ENCODE results near the gene PSMG3. TPM values are rescaled to one million over a fixed set of nuclear protein-coding genes. Genes with fewer than 3 reads are reported as not detected.

The PSMG3 gene
- total RNA-seq, 4 donors from 2014 or later = 25.4 to 46.4 (median 32.2) TPM

GRCh38 chr7:1546909-1547776 is 22.7 kb downstream of the PSMG3 start:
- no peak for ATAC-seq
- DNase-seq = no peak
- in situ Hi-C loops (cut with MboI; ENCODE audit: low sequenced_read_pairs in 4 of 4) (no loop called here), intact Hi-C loops (cut with DNase I; ENCODE audit: low total_unique reads) (no loop called here)
- no peak overlapping the region for H3K27ac ChIP-seq
- H3K27me3 ChIP-seq = no peaks in the 10 kb centered on the region
- peaks cover 0 to 20% of the 10 kb centered on the region in 2 donors for H3K36me3 ChIP-seq
- TF ChIP-seq CTCF (IDR thresholded peaks at IDR 0.05 in 4 of 5, conservative IDR thresholded peaks at IDR 0.05 in 1 of 5) (no peak), POLR2A (IDR thresholded peaks at IDR 0.05) (no peak)
- peaks cover 0 to 4% of the 10 kb centered on the region in 2 donors for H3K4me1 ChIP-seq
- H3K4me3 ChIP-seq = no peak overlapping the region
- H3K9me3 ChIP-seq = no peaks in the 10 kb centered on the region

- peak overlapping the region in 2 of 4 donors; percentile 19 to 38 for H3K27ac ChIP-seq
- no peak overlapping the region for H3K4me3 ChIP-seq
- in situ Hi-C loops (cut with MboI; ENCODE audit: low sequenced_read_pairs in 4 of 4) = no loop called here
- H3K27me3 ChIP-seq = no peaks in the 10 kb centered on the region
- intact Hi-C loops (cut with DNase I; ENCODE audit: low total_unique reads) = no loop called here
- peak in 1 of 2 donors; percentile 8 for ATAC-seq
- no peak for TF ChIP-seq POLR2A (IDR thresholded peaks at IDR 0.05)
- TF ChIP-seq CTCF (IDR thresholded peaks at IDR 0.05 in 4 of 5, conservative IDR thresholded peaks at IDR 0.05 in 1 of 5) = no peak
- H3K36me3 ChIP-seq = peaks cover 0 to 28% of the 10 kb centered on the region in 2 donors
- peak in 1 of 2 donors; percentile 28 for DNase-seq
- H3K9me3 ChIP-seq = no peaks in the 10 kb centered on the region
- peaks cover 0 to 4% of the 10 kb centered on the region in 2 donors for H3K4me1 ChIP-seq
Measured at GRCh38 chr7:1546274-1546908, 23.4 kb downstream of the PSMG3 start.

GRCh38 chr7:1545417-1546246 is 24.2 kb downstream of the PSMG3 start:
- Histone ChIP-seq H3K9me3 (no peaks in the 10 kb centered on the region), H3K27me3 (no peaks in the 10 kb centered on the region), H3K27ac (peak overlapping the region in 2 of 4 donors; percentile 19 to 38), H3K4me1 (peaks cover 0 to 4% of the 10 kb centered on the region in 2 donors), H3K36me3 (peaks cover 0 to 35% of the 10 kb centered on the region in 2 donors), H3K4me3 (no peak overlapping the region)
- in situ Hi-C loops (cut with MboI; ENCODE audit: low sequenced_read_pairs in 4 of 4) = no loop called here
- intact Hi-C loops (cut with DNase I; ENCODE audit: low total_unique reads) = no loop called here
- TF ChIP-seq POLR2A (IDR thresholded peaks at IDR 0.05) = no peak
- TF ChIP-seq CTCF (IDR thresholded peaks at IDR 0.05 in 4 of 5, conservative IDR thresholded peaks at IDR 0.05 in 1 of 5) = peak in 1 of 5 experiments; percentile 22
- ATAC-seq = peak in 1 of 2 donors; percentile 20
- no peak for DNase-seq

GRCh38 chr7:1544896-1545416 is 24.9 kb downstream of the PSMG3 start:
- H3K27ac ChIP-seq = peak overlapping the region in 1 of 4 donors; percentile 38
- in situ Hi-C loops (cut with MboI; ENCODE audit: low sequenced_read_pairs in 4 of 4) = no loop called here
- ATAC-seq = no peak

More at GRCh38 chr7:1544896-1545416, 24.9 kb downstream of the PSMG3 start:
- no peak for DNase-seq
- peaks cover 0 to 42% of the 10 kb centered on the region in 2 donors for H3K36me3 ChIP-seq
- H3K9me3 ChIP-seq = no peaks in the 10 kb centered on the region
- peaks cover 0 to 4% of the 10 kb centered on the region in 2 donors for H3K4me1 ChIP-seq
- no peaks in the 10 kb centered on the region for H3K27me3 ChIP-seq
- TF ChIP-seq POLR2A (IDR thresholded peaks at IDR 0.05) = no peak
- no peak for TF ChIP-seq CTCF (IDR thresholded peaks at IDR 0.05 in 4 of 5, conservative IDR thresholded peaks at IDR 0.05 in 1 of 5)
- H3K4me3 ChIP-seq = no peak overlapping the region
- intact Hi-C loops (cut with DNase I; ENCODE audit: low total_unique reads) = no loop called here

All from gastrocnemius medialis (tissue), 4 donors.